Breast epithelium (tissue), 3 donors: ENCODE results near the gene ITGA6.

ENCODE experiments used
- CTCF ChIP-seq, 3 donors: fragments of 450-650 bp; IDR thresholded peaks; one replicate each; pipeline ENCODE4 v1.5.1; 2016 to 2017; ENCODE audit warnings: antibody characterized with exemption in 3 of 3, mild to moderate bottlenecking in 3 of 3, moderate library complexity in 3 of 3
- POLR2A ChIP-seq: fragments of 450-650 bp; IDR thresholded peaks from one replicate; pipeline ENCODE4 v1.6.1; 2016; ENCODE audit warnings: antibody characterized with exemption, mild to moderate bottlenecking, moderate library complexity
- POLR2AphosphoS5 ChIP-seq, 3 donors: sonication (generic); formaldehyde crosslinking; IDR thresholded peaks; one replicate each; pipeline ENCODE4 v1.6.1; 2017; ENCODE audit warnings: antibody characterized with exemption in 3 of 3

DNA sequence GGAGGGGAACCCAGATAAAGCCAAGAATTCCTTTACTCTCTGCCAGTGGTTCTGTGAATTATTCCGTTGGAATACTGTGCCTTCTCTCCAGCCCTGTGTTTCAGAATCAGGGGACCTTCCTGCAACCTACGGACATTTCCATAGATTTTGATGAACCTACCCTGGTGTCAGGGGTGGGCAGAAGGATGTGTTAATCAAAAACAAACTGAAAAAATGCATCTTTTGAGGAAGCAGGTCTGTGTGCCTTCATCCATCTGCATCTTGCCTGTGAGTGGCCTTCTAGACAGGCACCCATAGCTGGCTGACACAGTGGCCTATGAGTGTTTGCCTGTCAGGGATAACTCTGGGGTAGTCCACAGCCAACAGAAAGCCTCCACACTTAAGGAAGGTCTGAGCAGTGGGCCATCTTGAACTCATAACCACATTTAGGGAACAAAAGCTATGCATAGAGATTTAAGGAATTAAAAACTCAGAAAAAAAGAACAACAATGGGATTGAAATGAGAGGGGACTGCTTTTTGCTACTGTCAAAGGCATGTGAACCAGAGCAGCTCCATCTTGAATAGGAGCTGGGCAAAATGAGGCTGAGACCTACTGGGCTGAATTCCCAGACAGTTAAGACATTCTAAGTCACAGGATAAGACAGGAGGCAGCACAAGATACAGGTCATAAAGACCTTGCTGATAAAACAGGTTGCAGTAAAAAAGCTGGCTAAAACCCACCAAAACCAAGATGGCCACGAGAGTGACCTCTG lies 45.9 kb upstream of the ITGA6 start:
- no peak for TF ChIP-seq CTCF (IDR thresholded peaks at IDR 0.05)
- no peak for TF ChIP-seq POLR2A
- no peak for TF ChIP-seq POLR2AphosphoS5 (IDR thresholded peaks at IDR 0.05)
